GM20000 (cell line): ENCODE results near the gene SEL1L2.

Source experiments
- DNase-seq: peaks from one replicate; pipeline ENCODE4 v3.0.0; 2012; ENCODE audit warnings: low spot score
- TF ChIP-seq, protein P1 (sequence below): IDR thresholded peaks from 2 replicates; pipeline ENCODE4 v1.5.1; 2012; ENCODE audit warnings: mild to moderate bottlenecking, control low read depth; ENCODE audit errors: extremely low read depth, missing control alignments

SEL1L2 gene

DNA sequence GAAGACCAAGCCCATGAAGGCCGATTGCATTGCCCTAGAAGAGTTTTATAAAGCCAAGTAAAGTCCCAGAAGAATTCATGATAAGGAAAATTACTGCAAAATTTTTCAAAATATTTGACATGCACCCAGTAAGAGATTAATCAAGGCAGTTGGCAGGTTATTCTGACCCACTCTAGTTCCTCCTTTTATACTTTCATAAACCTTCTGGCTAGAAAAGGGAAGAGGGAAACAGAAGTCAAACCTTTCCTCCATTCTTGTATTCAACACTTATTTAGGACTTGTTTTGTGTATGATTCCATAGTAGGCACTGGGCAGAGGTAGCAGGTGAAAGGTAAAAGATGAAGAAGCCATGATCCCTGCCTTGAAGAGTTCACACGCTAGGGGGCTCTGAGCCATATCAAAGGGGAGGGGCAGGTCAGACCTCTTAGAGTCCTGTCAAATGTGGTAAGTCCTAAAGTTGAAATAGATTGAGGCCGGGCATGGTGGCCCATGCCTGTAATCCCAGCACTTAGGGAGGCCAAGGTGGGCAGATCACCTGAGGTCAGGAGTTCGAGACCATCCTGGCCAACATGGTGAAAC, 120.2 kb downstream of the SEL1L2 start:
- DNase-seq = no peak
- TF ChIP-seq, protein P1, sequence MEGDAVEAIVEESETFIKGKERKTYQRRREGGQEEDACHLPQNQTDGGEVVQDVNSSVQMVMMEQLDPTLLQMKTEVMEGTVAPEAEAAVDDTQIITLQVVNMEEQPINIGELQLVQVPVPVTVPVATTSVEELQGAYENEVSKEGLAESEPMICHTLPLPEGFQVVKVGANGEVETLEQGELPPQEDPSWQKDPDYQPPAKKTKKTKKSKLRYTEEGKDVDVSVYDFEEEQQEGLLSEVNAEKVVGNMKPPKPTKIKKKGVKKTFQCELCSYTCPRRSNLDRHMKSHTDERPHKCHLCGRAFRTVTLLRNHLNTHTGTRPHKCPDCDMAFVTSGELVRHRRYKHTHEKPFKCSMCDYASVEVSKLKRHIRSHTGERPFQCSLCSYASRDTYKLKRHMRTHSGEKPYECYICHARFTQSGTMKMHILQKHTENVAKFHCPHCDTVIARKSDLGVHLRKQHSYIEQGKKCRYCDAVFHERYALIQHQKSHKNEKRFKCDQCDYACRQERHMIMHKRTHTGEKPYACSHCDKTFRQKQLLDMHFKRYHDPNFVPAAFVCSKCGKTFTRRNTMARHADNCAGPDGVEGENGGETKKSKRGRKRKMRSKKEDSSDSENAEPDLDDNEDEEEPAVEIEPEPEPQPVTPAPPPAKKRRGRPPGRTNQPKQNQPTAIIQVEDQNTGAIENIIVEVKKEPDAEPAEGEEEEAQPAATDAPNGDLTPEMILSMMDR = no peak

DNA sequence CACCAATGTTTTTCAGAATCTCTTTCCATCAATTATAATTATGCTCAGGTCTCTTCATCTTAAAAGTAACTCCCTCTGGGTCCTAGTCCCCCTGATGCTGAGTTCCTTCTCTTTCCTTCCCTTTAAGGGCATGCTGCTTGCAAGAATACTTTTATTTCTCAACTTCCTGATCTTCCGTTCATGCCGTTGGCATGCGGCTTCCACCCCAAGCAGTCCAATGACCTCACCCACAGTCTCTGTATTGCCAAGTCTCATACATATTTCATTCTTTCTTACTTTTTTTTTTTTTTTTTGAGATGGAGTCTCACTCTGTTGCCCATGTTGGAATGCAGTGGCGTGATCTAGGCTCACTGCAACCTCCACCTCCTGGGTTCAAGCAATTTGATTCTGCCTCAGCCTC, 122.1 kb downstream of the SEL1L2 start:
- TF ChIP-seq, protein P1 = no peak
- no peak for DNase-seq

DNA sequence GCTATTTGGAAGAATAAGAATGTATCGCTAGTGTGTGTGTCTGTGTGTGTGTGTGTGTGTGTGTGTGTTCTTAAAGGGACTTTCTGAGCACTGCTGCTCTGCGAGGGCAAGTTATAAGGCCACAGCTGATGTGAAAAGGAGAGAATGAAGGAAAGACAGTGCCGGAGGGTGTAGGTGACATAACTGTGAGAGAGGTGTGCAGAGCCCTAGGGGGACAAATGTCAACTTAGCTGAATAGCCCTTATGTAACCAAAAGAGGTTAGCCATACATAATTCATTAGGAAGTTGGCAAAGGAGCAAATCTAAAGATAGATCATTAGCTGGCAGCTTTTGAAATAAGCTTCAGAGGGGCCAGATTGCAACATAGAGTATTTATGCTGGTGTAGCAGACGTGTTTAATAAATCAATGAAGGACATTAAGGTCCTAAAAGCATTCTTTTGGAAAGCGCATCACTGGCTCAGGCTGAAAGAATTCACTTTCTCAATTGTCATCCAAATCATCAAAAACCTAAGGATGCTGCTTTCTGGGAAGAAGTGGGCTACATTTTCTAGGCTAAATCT, 124.5 kb downstream of the SEL1L2 start:
- DNase-seq = no peak
- TF ChIP-seq, protein P1 = no peak

DNA sequence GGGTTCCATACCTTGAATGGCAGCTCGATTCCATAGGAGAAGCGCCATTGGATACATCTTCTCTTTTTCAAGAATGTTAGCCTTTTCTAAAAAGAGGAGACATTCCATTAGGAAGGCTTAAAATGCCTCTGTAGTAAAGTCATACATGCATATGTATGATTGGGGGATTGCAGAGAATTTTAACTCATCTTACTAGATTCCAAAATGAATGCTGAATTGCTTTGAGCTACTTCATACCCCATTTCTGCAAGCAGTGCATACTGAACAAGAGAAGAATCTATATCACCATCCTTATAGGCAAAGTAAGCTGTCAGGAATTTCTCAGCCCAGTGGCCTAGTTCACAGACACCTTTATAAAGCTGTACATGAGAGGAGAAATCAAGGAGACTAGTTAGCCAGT, 125.3 kb downstream of the SEL1L2 start:
- no peak for DNase-seq
- TF ChIP-seq, protein P1 = no peak

DNA sequence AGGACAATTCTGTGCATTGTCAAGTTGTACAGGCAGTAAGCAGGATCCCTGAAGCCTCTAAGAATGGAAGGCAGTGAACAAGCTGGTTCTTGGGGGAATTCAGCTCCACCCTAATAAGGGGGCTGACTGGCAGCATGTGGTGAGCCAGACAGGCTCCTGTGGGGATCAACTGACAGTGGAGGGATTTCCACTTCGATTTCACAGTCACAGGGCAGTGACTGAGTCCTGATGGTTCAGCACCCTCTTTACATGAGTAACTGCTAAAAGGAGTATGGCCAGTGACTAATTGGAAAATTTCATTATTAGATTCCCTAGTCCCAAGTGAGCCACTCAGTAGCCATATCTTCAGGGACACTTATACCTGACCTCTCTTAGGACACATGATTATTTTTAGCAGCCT, 127.2 kb downstream of the SEL1L2 start:
- TF ChIP-seq, protein P1 = no peak
- DNase-seq = no peak

DNA sequence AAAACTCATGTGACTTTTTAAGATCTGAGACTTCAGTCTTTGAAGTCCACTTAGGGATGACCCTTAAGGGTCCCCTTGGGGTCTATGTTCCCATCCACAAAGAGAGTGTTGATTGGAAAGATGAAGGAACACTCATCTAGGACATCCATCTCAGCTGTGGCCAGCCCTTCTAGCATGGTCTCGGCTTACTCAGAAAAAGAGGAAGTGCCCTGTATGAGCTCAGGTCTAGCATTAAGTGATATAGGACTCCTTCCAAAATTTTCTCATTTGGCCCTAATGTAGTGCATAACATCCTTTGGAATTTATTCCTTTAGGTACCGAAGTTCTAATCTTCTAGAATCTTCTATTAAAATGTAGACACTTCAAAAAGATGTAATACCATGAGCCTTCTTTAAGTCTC, 128.2 kb downstream of the SEL1L2 start:
- DNase-seq = no peak
- TF ChIP-seq, protein P1 = no peak

DNA sequence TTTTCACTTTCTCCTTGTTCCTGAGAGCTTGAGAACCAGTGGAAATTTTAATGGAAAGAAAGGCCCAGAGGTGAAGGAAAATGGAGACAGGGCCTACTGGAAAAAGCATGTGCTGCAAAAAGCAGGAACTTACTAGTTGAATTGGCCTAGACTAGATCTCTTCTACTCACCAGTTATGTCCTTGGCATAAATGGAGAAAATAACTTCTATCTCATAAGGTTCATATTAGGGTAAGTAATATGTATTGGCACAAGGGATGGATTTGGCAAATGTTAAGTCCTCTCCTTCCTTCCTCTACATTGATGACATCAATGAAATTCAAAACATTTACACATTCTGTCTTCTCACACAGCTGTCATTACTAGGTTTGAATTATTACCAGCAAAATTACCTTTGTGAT, 131.5 kb downstream of the SEL1L2 start:
- TF ChIP-seq, protein P1 = no peak
- DNase-seq = no peak
